ENCODE data around the gene PHOSPHO2.
A peak's percentile ranks its signal among the peaks of the same experiment; 100 is the strongest.

Gene PHOSPHO2

DNA sequence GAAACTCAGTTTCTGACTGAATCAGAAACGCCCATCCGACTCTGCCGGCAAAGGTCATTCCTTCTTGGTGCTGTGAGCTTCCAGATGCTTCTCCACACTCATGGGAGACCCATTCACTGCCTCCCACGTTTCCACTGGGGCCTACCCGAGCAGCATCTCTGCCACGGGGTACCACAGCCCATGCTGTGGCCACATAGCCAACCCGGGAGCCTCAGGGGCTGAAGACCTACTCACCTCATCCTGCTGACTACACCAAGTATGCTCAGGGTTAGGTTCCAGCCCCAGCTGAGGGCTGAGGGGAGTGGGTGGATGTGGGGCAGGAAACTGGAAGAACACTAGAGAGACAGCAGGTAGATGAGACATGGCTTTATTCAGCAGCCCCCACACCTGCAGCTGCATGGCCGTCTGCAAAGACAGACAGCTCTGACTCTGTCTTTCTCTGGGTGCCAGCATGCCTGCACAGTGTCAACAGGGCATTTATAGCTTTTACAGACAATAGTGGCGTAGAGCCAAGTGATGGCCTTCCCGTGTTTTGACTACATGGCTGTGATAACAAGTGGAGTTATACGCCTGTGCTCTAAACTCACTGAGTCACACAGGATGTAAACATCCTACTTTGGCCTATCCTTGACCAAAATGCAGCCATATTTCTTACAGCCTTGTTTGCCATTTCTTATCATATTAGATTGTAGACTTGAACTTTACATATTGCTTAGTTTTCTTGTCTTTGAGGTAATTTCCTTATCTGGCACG is 22.8 kb downstream of the PHOSPHO2 start:
- ATAC-seq (no peak), DNase-seq (no peak)

DNA sequence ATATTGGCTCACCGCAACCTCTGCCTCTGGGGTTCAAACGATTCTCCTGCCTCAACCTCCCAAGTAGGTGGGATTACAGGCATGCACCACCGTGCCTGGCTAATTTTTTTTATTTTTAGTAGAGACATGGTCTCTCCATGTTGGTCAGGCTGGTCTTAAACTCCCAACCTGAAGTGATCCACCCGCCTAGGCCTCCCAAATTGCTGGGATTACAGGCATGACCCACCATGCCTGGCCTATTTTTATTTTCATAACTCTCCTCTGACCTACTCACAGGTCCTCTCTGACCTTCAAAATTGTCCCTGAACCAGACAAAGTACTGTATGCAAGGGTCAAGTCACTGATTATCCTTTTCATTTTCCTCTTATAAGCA is 23.4 kb downstream of the PHOSPHO2 start:
- no peak for DNase-seq
- ATAC-seq = no peak

DNA sequence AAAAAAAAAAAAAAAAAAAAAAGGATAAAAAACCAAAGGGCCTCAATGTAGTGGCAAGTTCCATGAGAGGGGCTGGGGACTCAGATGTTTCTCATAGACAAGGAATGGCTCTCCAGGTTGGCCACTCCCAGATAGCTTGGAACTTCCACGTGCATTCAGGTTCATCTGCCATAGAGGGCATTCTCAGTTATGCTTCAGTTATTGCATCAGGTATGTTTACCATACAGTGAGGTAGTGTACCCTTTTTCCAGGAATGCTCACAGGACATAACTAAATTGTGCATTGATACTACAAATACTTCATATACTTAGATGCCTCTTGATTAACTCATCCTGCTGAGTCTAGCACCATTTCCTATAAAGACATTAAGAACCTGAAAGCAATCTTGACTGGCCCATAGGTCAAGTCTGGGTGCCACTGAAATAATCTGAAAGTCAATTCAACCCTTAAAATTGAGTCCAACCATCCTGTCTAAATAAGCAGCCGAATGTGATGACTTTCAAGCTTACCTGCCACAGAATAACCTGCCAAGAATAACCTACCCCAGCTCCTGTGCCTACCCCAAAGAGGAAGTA is 24.7 kb downstream of the PHOSPHO2 start:
- no peak for DNase-seq
- no peak for ATAC-seq

DNA sequence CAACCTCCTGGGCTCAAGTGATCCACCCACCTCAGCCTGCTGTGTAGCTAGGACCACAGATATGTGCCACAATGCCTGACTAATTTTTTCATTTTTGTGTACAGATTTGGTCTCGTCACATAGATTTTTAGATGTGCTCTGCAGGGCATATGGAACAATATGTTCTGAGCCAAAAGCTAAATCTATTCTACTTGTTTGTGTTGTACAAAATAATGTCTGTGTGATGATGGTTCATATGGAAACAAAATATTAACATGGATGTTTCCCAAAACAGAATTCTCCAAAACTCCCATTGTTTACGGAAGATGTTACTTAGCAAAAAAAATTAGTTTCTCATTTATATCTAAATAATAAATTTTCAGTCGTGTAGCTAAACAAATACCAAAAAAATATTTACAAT is 26.7 kb downstream of the PHOSPHO2 start:
- ATAC-seq (no peak), DNase-seq (no peak)

DNA sequence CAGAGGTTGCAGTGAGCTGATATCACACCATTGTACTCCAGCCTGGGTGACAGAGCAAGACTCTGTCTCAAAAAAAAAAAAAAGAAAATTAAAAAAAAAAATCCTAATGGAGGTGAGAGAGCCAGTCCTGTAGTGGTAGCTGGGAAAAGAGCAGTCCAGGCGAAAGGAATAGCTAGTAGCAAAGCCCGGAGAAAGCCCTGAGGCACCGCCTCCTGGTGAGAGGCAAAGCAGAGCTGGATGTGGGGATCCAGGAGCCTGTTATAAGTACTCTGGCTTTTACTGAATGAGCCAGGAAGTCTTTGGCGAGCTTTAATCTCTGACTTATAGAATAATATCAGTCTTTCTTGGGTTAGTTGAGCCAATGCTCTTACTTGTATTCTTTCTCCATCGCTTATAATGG is 32.8 kb downstream of the PHOSPHO2 start:
- no peak for ATAC-seq
- DNase-seq = no peak

GRCh38 chr2:169729274-169729605 is 35.0 kb downstream of the PHOSPHO2 start:
- ATAC-seq = no peak

DNA sequence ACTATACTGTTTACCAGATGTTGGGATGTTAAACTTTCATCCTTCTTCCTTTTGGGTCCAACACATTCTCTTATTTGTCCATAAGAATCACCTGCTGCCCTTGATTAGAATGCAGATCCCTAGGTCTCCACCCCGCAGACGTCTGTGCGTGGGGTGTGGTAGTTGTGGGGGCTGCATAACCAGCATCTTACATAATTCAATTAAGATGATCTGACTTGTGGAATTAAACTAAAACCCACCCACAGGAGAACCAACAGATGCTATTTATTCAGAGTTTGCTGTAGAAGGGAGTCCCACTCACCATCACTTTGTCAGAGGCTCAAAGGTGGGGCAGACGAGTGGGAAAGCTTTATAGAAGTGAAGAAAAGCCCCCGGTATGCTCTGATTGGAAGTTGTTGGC is 37.8 kb downstream of the PHOSPHO2 start:
- ATAC-seq (no peak), DNase-seq (no peak)

More at GRCh38 chr2:169729274-169729605, 35.0 kb downstream of the PHOSPHO2 start:
- DNase-seq = no peak

DNA sequence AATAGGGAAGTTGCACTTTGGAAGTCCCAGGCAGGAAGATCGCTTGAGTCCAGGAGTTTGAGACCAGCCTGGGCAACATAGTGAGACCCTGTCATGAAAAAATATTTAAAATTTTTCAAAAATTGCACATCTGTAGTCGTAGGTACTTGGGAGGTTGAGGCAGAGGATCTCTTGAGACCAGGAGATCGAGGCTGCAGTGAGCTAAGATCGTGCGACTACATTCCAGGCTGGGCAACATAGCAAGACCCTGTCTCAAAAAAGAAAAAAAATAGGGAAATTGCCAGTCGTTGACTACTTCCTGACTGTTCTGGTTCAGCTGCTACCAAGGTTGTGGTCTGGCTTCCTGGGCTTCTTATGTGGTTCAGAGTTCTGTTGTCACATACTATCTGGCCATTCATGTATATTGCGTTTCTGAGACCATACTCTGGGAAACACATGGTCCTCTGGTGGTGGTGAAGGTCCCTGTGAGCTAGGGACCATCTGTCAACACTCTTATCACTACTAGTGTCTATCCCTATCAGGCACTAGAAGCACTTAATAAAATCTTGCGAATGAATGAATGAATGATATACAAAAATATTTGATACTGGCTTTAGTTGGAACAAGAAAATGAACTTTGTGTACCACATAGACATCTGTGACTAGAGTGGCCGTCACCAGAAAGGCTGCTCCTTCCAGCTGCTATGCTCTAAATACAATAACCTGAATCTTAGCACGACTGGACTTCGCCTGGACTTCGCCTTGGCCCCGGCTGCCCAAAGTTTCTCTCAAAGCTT is 38.5 kb downstream of the PHOSPHO2 start:
- no peak for ATAC-seq
- no peak for DNase-seq

DNA sequence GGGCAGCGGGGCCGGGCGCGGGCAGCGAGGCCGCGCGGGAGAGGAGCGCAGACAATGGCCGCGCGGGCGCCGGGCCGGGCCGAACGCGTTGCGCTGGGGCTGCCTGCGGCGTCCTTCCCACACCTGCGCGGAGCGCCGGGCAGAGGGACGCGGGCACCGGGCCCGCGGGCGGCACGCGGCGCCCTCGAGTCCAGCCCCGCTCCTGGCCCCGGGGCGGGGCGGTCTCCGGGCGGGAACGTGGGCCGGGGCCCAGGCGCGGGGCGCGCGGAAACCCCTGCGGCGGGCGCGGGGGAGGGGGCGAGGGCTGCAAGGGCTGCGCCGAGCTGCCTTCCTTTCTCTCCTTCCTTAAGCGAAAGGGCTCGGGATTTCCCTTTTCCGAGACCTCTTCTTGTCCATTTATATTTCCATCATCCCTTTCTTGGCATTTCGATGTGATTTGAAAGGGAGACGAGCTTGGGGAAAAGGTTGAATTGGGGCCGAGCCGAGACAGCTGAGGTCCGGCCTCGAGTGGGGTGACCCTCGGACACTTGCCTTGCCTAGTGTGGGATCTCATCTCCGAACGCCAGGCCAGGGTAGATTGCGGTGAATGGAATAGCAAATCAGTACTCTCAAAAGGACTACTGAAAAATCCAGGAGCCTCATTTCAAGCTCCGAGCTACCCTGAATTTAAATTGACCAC is 40.0 kb downstream of the PHOSPHO2 start:
- peak; percentile 20 for ATAC-seq
- peak; percentile 47 for DNase-seq

GRCh38 chr2:169735623-169736022 is 41.4 kb downstream of the PHOSPHO2 start:
- ATAC-seq = no peak
- DNase-seq = no peak

- no peak for ATAC-seq
- no peak for DNase-seq
Measured at GRCh38 chr2:169736902-169737301, 42.6 kb downstream of the PHOSPHO2 start.

DNA sequence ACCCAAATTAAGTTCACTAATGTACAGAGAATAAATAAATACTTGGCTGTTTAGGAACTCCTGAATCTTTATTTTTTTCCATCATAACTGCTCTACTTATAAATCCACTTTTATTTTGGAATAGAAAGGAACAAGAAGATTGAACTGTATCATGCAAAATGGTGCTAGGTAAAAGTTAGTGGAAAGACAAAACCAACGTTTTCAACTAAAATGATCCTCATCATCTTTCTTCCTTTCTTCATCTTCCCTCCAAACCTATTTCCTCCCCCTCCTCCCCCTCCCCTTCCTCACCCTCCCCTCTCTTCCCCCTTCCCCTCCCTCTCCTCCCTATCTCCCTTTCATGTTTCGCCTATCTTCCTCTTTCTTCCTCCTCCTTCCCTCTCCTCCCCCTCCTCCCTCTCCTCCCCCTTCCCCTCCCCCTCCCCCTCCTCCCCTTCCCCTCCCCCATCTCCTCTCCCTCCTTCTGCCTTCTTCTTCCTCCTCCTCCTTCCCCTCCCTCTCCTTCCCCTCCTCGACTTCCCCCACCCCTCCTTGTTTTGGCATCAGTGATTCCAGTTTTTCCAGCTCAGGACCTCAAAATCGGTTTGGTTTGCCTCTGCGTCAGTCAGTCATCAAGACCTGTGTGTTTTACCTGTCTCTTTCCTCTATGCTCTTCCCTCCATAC is 44.4 kb downstream of the PHOSPHO2 start:
- DNase-seq (no peak), ATAC-seq (no peak)

DNA sequence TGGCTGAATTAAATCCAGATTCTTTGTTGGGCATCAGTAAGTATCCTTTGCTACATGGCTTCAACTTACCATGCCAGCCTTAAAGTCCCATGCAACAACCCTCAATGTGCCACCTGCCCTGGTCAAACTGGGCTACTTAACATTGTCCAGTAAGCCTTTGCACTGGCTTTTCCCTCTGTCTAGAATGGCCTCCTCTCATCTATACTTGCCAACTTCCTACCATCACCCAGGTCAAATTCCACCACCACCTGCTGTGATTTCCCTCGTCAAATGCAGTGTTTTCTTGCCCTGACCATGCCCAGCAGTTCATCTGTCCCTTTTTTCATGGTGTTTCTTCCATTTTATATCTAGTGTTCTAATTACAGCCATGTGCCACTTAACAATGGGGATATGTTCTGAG is 45.1 kb downstream of the PHOSPHO2 start:
- no peak for DNase-seq
- no peak for ATAC-seq

DNA sequence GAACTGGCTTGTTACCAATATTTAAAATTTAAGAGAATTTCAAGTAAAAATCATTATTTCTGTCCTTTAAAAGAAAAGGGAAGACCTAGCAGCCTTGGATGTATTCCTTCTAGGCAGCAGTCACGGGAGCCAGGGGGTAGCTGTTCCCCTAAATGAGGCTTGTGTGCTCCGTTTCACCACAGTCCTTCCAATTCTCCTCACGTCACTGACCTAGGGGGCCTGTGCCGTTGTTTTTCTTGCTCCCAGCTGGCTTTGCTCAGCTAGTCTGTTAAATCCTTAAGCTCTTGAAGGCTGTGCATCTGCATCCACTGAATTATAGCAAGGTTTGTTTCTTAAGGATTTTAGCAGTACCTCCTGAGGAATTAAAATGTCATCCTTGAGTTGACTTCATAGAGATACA is 49.3 kb downstream of the PHOSPHO2 start:
- DNase-seq = no peak
- no peak for ATAC-seq

DNA sequence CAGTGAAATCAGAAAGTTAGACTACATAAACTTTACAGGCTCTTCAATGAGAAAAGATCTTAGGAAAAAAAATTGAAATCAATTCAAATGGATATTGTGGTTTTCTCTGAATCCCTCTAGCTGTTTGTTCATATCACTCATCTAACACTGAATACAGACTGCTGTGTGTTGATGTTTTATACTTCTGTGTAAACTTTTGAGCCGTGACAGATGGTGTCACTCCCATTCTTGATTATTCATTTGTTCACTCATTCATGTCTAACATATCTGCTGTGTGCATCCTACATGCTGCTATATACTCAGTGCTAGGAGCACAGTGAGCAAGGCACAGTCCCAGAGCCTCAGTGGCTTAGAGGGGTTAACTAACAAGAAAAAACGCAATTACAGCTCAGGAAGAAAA is 52.0 kb downstream of the PHOSPHO2 start:
- ATAC-seq (no peak), DNase-seq (no peak)

DNA sequence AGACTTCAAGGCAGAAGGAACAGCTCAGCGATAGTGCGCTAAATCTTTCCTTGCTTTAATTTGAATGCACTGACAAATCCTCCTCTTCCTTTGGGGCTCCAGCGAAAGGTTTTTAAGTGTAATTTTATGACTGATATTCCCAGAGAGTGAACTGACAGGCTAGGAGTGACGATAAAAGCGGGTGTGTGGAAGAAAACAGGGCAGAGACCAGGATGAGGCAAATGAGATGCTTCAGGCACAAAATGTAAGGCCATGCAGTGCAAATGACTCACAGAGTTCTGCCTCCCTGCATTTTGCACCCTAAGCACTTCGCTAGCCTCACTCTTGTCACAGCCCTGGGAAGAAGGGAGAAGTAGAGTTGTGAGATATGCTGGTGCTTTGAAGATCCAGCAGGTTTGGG is 54.0 kb downstream of the PHOSPHO2 start:
- DNase-seq (no peak), ATAC-seq (no peak)

Measured in stimulated activated naive CD8-positive, alpha-beta T cell treated with anti-CD3 and anti-CD28 coated beads, Interleukin-15, Interleukin-2, amounts not matched to agents 100 U/mL and 50 U/mL, for 24 hours (primary cell).